Measurements from ENCODE around the gene SCT. TPM values are rescaled to one million over a fixed set of nuclear protein-coding genes. Genes with fewer than 3 reads are reported as not detected.
"Not testable (repeated sequence)": the region's sequence is repeated elsewhere in the genome, so short reads cannot be mapped to it uniquely, and the experiment has no call there.

The SCT gene, protein sequence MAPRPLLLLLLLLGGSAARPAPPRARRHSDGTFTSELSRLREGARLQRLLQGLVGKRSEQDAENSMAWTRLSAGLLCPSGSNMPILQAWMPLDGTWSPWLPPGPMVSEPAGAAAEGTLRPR
- not detected in 2 replicates for total RNA-seq (2014; rRNA removed; shearing (Covaris generic))

GRCh38 chr11:626475-627307 lies at the start of gene SCT:
SCT (minus strand) TSS chr11:627181; CDS start chr11:627143, 38 bp downstream.
- DNase-seq (ENCODE audit: low read depth) = peak; percentile 1

- DNase-seq (ENCODE audit: low read depth) = no peak
These were observed 47.4 kb upstream of the SCT start for GRCh38 chr11:674406-674805.

GRCh38 chr11:673866-674265 lies 46.9 kb upstream of the SCT start:
- no peak for DNase-seq (ENCODE audit: low read depth)

GRCh38 chr11:665704-666281 lies 38.8 kb upstream of the SCT start:
- DNase-seq (ENCODE audit: low read depth) = no peak

DNA sequence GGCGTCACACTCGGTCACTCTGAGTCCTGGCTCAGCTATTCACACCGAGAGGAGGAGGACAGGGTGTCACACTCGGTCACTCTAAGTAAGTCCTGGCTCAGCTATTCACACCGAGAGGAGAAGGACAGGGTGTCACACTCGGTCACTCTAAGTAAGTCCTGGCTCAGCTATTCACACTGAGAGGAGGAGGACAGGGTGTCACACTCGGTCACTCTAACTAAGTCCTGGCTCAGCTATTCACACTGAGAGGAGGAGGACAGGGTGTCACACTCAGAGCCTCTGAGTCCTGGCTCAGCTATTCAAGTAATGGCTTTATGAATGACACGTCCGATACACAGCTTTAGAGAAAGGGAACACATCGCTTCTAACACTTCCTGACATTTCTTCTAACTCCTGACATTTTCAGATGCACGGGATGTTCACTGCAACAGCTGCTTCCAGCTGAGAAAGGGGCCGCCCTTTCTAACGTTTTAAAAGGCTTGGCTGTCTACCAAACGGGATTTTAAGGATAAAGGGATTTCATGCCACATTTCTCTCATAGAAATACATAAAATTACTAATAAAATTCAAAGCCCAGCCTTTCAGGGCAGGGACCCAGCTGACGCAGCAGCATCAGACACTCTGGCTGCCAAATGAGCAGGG lies 38.2 kb upstream of the SCT start:
- no peak for DNase-seq (ENCODE audit: low read depth)

DNA sequence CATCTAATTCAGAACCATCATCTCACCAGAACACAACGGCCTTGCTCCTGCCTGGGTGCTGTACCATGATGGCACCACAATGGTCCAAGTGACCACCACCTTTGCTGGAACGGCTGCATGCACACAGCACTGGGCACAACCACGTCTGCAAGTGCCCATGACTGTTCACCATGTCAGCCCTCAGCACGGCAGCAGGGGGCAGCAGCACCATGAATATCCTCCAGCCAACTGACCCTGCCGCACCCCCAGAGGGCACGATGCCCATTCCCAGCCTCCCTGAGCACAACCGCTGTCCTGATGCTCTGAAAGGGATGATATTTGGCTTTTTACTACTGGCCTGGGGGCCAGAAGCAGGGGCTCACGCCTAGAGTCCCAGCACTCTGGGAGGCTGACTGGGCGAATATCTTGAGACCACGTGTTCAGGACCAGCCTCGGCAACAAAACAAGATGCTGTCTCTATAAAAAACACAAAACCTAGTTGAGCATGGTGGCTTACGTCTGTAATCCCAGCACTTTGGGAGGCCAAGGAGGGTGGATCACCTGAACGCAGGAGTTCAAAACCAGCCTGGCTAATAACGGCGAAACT lies 35.8 kb upstream of the SCT start:
- DNase-seq (ENCODE audit: low read depth) = peak; percentile 65

- DNase-seq (ENCODE audit: low read depth) = no peak
These were observed 33.9 kb upstream of the SCT start for GRCh38 chr11:660681-661444.

GRCh38 chr11:660281-660680 lies 33.3 kb upstream of the SCT start:
- DNase-seq (ENCODE audit: low read depth) = no peak

- no peak for DNase-seq (ENCODE audit: low read depth)
These were observed 32.6 kb upstream of the SCT start for GRCh38 chr11:659532-660085.

- DNase-seq (ENCODE audit: low read depth) = no peak
These were observed 30.7 kb upstream of the SCT start for GRCh38 chr11:657691-658126.

- DNase-seq (ENCODE audit: low read depth) = no peak
These were observed 29.9 kb upstream of the SCT start for GRCh38 chr11:656866-657265.

DNA sequence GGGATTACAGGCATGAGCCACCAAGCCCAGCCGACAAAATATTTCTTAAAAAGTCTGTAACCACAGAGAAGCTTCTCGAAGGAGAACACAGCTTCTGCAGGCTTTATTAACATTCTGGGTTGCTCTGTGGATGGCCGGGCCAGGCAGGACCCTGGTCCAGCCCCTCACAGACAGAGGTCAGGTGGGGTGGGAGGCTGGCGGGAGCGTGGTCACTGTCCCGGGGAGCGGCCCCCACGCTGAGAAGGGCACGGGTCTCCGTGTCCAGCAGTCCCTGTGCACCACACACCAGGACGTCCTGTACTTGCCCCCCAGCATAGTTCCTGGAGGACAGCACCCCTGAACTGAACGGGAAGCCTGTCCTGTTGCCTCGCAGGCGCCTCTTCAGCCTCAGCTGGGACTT lies 29.4 kb upstream of the SCT start:
- no peak for DNase-seq (ENCODE audit: low read depth)

GRCh38 chr11:655036-655726 lies 28.2 kb upstream of the SCT start:
- no peak for DNase-seq (ENCODE audit: low read depth)

DNA sequence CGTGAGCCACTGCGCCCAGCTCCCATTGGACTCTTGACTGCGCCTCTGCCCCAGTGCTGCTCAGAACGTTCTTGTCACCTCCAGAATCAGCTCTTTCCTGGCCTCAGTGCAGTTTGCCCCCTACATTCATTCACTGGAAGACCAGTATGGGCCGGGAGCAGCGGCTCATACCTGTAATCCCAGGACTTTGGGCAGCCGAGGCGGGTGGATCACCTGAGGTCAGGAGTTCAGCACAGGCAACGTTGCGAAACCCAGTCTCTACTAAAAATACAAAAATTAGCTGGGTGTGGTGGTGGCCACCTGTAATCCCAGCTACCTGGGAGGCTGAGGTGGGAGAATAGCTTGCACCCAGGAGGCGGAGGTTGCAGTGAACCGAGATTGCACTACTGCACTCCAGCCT lies 27.5 kb upstream of the SCT start:
- DNase-seq (ENCODE audit: low read depth) = not testable (repeated sequence)

DNA sequence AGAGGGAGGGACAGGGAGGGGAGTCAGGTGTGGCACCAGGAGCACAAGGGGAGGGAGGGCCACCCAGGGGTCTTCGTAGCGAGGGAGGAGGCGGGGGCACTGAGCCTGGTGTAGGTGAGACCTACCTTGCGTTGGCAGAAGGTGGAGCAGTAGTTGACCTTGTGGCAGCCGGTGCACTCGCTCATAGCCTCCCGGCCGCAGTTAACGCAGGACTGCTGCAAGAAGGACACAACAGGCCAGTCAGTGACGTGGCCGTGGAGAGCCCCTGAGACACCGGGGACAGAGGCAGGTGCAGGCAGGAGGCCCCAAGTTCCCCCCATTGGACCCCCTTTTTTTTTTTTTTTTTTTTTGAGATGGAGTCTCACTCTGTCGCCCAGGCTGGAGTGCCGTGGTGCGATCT lies 26.9 kb upstream of the SCT start:
- no peak for DNase-seq (ENCODE audit: low read depth)

DNA sequence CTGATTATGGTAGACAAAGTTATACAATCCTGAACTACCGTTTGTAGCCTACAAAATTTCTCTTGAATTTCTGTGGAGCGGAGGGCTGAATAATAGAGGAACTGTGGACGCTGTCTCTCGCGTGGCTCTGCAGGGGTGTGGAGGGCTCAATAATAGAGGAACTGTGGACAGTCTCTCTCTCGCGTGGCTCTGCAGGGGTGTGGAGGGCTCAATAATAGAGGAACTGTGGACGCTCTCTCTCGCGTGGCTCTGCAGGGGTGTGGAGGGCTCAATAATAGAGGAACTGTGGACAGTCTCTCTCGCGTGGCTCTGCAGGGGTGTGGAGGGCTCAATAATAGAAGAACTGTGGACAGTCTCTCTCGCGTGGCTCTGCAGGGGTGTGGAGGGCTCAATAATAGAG lies 26.2 kb upstream of the SCT start:
- DNase-seq (ENCODE audit: low read depth) = not testable (repeated sequence)

GRCh38 chr11:650482-650881 lies 23.5 kb upstream of the SCT start:
- no peak for DNase-seq (ENCODE audit: low read depth)

DNA sequence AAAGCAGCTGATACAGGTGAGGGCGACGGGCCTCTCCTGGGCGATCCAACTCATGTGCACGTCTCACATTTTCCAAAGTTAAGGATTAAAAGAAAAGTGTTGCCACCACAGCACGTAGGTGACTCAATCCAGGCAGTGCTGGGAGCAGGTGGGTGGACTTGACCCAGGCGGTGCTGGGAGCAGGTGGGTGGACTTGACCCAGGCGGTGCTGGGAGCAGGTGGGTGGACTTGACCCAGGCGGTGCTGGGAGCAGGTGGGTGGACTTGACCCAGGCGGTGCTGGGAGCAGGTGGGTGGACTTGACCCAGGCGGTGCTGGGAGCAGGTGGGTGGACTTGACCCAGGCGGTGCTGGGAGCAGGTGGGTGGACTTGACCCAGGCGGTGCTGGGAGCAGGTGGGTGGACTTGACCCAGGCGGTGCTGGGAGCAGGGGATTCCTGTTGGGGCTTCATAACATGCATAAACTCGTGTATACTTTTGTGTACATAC lies 20.7 kb upstream of the SCT start:
- not testable (repeated sequence) for DNase-seq (ENCODE audit: low read depth)

DNA sequence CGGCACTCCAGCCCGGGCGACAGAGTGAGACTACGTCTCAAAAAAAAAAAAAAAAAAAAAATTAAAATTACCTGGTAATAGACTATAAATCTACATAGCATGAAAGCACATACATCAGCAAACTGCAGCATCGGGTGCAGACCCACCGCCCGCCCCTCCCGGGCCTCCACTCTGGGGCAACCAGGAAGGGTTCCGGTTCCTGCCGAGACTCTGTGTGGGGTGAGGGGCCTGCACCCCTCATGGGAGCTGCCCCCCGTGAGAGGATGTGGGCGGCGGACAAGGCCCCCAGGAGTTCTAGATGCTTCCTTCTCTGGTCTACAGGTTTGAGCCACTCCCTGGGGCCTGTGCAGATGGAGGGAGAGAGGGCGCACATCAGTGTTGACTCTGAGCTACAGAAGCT lies 19.2 kb upstream of the SCT start:
- DNase-seq (ENCODE audit: low read depth) = no peak

DNA sequence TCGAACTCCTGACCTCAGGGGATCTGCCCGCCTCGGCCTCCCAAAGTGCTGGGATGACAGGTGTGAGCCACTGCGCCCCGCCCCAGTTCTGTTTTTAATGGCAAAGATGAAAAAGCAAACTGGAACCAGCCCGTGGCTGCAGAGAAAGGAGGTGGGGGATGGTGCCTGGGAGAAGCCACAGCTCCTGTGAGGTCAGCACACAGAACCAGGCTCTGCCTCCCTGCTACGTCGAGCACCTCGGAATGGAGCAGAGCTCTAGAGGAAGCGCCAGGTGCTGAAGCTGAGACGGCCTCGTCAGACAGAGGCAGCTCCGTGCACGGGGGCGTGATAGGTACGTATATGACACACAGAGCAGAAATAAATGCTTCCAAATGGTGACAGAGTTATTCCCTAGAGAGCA lies 18.6 kb upstream of the SCT start:
- DNase-seq (ENCODE audit: low read depth) = no peak

Measured in Daoy (cell line).